Measurements from ENCODE around the gene MMP3. TPM values are rescaled to one million over a fixed set of nuclear protein-coding genes. Genes with fewer than 3 reads are reported as not detected.
"Not testable (repeated sequence)": the region's sequence is repeated elsewhere in the genome, so short reads cannot be mapped to it uniquely, and the experiment has no call there.

MMP3 gene
- under 1 TPM in 1 of 4 donors, not detected in 3; 0.06 TPM for polyA plus RNA-seq (ENCODE audit: insufficient read length in 4 of 4)

GRCh38 chr11:102843489-102843888, at the start of gene MMP3:
Gene MMP3 (minus strand): TSS chr11:102843609. CDS start chr11:102843546, 63 bp downstream.
- DNase-seq (ENCODE audit: low read depth in 4 of 4, low spot score in 3 of 4): no peak

GRCh38 chr11:102891736-102892135, 48.3 kb upstream of the MMP3 start:
- no peak for DNase-seq (ENCODE audit: low read depth in 4 of 4, low spot score in 3 of 4)

- no peak for DNase-seq (ENCODE audit: low read depth in 4 of 4, low spot score in 3 of 4)
Measured at GRCh38 chr11:102886999-102887398, 43.6 kb upstream of the MMP3 start.

DNA sequence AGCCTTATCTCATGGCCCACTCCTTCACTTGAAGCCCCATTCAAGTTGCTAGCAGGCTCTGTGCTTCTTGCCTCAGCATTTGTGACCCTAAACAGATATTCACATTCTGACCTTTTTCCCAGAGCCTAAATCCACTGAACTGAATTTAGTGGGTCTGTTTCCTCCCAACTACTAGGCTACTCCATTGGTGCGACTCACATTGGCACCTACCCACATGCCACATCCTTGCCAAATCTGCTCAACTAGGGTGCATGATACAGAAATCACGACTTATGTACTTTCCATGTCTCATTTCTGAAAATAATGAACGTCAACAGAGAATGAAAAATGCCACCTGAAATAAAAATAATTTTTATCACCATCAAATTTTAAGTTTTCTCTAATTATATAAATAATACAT, 39.7 kb upstream of the MMP3 start:
- no peak for DNase-seq (ENCODE audit: low read depth in 4 of 4, low spot score in 3 of 4)

- no peak for DNase-seq (ENCODE audit: low read depth in 4 of 4, low spot score in 3 of 4)
Measured at GRCh38 chr11:102882389-102883024, 39.1 kb upstream of the MMP3 start.

DNA sequence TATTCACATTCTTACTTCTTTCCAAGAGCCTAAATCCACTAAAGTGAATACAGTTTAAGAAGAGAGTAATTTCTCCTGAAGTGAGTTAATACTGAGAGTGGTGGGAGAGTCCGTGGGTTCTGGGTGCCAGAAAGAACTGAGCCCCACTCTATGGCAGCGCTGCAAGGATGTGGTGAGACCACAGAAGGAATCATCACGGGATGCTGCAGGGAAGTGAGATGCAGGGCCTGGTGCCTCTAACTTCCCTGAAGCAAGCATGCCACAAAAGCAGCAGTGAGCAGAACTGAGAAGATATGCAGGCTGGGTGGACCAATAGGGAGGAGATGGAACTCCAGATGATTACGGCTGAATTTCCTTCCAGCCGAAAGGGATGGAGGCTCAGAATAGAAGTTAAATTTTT, 36.4 kb upstream of the MMP3 start:
- no peak for DNase-seq (ENCODE audit: low read depth in 4 of 4, low spot score in 3 of 4)

- DNase-seq (ENCODE audit: low read depth in 4 of 4, low spot score in 3 of 4): no peak
Measured at GRCh38 chr11:102878595-102878994, 35.2 kb upstream of the MMP3 start.

GRCh38 chr11:102874852-102875251, 31.4 kb upstream of the MMP3 start, which contains the start of gene MMP12:
Gene MMP12 (minus strand): TSS chr11:102874982. CDS start chr11:102874937, 45 bp downstream.
- DNase-seq (ENCODE audit: low read depth in 4 of 4, low spot score in 3 of 4): no peak

DNA sequence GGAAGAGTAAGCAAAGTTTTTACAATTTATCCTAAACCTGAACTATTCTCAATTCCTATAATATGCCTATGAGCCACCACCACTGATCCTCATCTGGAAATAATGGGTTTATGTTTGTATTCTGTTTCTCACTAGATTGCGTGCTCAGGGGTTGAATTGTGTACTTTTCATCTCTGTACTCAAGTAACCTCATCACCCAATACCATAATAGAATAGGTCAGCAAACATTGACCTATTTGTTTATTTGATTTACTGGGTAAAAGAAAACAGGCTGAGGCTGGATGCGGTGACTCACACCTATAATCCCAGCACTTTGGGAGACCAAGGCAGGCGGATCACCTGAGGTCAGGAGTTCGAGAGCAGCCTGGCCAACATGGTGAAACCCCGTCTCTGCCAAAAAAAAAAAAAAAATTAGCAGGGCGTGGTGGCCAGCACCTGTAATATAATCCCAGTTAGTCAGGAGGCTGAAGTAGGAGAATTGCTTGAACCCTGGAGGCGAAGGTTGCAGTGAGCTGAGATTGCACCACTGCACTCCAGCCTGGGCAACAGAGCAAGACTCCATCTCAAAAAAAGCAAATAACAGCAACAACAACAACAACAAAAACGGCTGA, 26.1 kb upstream of the MMP3 start:
- not testable (repeated sequence) for DNase-seq (ENCODE audit: low read depth in 4 of 4, low spot score in 3 of 4)

GRCh38 chr11:102868339-102868738, 24.9 kb upstream of the MMP3 start:
- DNase-seq (ENCODE audit: low read depth in 4 of 4, low spot score in 3 of 4): peak in 1 of 4 donors; percentile 8

DNA sequence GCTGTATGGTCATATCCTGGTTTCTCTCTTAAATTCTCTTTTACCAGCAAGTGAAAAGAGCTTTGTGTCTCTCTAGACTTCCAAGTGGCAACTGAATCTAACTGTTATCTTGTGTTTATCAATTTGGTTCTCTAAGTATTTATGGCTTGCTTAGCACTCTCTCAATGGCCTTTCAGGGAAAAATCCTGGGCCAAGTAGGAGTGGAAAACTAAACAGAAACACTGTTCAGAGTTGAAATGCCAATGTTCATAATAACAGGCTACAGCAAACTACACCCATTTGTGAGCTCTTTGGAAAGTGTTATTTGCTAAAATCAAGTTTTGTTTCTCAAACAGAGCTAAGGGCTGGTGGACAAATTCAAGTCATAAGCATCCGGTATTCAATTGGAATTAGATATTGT, 21.3 kb upstream of the MMP3 start:
- DNase-seq (ENCODE audit: low read depth in 4 of 4, low spot score in 3 of 4): no peak

DNA sequence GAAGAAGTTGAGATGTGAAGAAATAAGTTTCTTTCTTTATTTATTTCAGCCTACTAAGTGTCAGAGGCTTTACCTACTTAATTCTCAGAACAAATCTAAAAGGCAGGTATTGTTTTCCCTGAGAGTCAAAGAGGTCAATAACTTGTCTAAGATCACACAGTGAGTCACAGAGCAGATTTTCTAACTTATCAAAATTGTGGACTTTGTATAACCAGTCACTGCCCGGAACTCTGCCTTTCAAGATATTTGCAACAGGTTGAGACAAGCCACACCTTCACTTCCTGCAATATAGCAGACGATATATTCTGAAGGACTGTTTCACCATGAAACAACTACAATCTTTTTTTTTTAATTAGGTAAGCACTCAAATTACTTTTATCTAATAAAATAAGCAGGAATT, 10.5 kb upstream of the MMP3 start:
- no peak for DNase-seq (ENCODE audit: low read depth in 4 of 4, low spot score in 3 of 4)

DNA sequence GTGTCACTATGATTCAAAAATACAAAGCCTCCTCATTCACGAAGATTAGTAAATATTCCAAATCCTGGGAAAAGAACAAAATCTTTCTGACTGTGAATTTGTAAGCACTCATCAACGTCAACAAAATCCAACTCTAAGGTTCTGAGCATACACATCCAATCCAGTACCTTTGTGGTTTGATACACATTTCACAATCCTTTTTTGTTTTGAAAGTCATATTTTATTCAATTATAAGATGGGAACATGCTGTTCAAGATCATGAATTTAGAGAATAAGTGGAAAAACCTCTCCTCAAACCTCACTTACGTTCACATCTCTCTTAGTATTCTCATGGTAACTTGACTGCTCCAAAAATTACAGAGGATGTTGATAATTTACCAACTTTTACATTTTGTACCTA, 9.6 kb upstream of the MMP3 start:
- DNase-seq (ENCODE audit: low read depth in 4 of 4, low spot score in 3 of 4): no peak

- DNase-seq (ENCODE audit: low read depth in 4 of 4, low spot score in 3 of 4): no peak
Measured at GRCh38 chr11:102850973-102851745, 7.8 kb upstream of the MMP3 start.

DNA sequence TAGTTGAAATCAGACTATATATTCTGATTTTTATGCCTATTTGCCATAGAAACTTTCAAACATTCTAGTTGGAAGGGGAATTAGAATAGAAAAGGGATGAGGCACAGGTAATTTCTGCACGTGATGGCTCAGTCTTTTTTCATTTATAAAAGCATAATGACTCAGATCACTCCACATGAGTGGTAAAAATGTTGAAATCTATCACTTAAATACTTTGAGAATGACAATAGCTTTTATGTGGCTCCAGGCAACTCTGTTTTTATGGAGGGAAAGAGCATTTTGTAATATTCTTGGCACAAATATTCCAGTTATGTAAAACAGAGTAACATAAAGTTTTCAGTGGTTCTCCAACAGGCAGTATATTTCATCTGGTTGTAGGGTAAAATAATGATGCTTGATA, 5.9 kb upstream of the MMP3 start:
- DNase-seq (ENCODE audit: low read depth in 4 of 4, low spot score in 3 of 4): no peak

DNA sequence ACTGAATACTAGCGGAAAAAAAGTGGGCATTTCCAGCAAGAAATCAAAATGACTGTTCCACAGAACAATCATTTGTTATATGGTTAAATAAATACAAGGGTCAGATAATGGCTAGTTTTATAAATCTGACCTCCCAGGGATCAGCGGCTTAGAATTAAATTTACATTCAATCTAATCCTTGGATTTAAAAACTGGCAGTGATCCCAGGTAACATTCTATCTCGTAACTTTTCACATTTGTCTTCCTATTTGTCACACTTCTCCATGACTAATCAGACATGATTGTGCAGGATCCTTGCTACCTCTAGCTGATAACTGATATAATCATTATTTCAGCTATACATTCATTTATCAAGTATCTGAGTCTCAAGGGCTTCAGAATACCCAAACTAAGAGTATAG, 2.9 kb upstream of the MMP3 start:
- no peak for DNase-seq (ENCODE audit: low read depth in 4 of 4, low spot score in 3 of 4)

- no peak for DNase-seq (ENCODE audit: low read depth in 4 of 4, low spot score in 3 of 4)
Measured at GRCh38 chr11:102842930-102843329, 479 bp downstream of the MMP3 start.

DNA sequence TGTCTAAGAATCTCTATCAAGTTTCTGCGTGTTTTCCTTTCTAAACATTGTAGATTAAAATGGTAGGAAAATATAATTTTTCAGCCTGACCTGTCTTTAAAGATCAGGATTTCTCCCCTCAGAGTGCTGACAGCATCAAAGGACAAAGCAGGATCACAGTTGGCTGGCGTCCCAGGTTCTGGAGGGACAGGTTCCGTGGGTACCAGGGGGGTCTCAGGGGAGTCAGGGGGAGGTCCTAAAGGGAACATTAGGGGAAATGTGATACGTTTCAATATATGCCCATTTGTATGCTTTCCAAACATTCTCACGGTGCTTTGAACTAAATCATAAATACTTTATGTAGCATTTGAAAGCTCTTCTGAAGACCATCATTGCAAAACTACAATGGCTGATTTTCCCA, 3.4 kb downstream of the MMP3 start:
- DNase-seq (ENCODE audit: low read depth in 4 of 4, low spot score in 3 of 4): no peak

- DNase-seq (ENCODE audit: low read depth in 4 of 4, low spot score in 3 of 4): no peak
Measured at GRCh38 chr11:102837646-102838045, 5.8 kb downstream of the MMP3 start.

DNA sequence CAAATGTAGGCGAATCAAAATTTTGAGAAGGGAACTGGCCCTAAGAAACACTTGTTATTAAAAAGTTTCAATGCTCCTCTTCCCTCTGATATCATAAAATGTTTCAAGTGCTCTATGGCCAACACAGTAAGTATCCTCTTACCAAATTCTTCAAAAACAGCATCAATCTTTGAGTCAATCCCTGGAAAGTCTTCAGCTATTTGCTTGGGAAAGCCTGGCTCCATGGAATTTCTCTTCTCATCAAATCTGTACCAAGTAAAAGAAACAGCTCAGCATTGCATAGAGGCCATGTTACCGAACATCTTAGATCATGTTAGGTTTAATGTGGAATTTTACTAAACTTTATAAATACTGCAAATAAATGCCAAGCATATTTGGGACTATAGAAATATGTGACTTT, 6.3 kb downstream of the MMP3 start:
- DNase-seq (ENCODE audit: low read depth in 4 of 4, low spot score in 3 of 4): no peak

- no peak for DNase-seq (ENCODE audit: low read depth in 4 of 4, low spot score in 3 of 4)
Measured at GRCh38 chr11:102836290-102836875, 7.0 kb downstream of the MMP3 start.

Data from right renal pelvis (tissue), 4 donors.